Uterus (tissue), 2 donors: ENCODE results near the gene OBI1.

Experiments used
- POLR2A ChIP-seq, 2 donors: fragments of 450-650 bp; IDR thresholded peaks; one replicate each; pipeline ENCODE4 v1.6.1; 2016; ENCODE audit warnings: antibody characterized with exemption in 2 of 2, mild to moderate bottlenecking in 1 of 2, moderate library complexity in 1 of 2
- TF ChIP-seq, protein P1 (sequence below), 4 experiments: fragments of 200-600 bp in 2 of 4; fragments of 450-650 bp in 2 of 4; sonication (generic) in 2 of 4; IDR thresholded peaks; one replicate each; pipeline ENCODE4 v1.5.1; 2016 to 2019; ENCODE audit warnings: antibody characterized with exemption in 4 of 4, mild to moderate bottlenecking in 2 of 4, moderate library complexity in 1 of 4

DNA sequence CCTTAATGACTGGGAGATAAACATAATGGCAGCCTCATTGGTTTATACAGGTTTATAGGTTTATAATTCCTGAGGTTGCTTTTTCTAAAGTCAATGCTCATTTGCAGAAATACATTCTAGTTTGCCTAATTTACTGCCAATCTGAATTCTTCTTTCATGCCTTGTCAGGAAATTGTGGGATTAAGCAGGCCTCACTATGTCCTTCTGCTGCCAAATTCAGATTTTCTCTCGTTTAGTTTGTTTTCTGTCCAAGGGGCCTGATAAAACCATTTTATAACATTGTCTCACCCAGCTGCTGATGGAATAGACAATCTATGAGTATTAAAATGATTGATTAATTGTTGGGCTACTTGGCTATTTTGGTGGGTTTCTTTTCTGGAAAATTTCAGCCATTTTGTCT is 42.4 kb upstream of the OBI1 start:
- TF ChIP-seq, protein P1, sequence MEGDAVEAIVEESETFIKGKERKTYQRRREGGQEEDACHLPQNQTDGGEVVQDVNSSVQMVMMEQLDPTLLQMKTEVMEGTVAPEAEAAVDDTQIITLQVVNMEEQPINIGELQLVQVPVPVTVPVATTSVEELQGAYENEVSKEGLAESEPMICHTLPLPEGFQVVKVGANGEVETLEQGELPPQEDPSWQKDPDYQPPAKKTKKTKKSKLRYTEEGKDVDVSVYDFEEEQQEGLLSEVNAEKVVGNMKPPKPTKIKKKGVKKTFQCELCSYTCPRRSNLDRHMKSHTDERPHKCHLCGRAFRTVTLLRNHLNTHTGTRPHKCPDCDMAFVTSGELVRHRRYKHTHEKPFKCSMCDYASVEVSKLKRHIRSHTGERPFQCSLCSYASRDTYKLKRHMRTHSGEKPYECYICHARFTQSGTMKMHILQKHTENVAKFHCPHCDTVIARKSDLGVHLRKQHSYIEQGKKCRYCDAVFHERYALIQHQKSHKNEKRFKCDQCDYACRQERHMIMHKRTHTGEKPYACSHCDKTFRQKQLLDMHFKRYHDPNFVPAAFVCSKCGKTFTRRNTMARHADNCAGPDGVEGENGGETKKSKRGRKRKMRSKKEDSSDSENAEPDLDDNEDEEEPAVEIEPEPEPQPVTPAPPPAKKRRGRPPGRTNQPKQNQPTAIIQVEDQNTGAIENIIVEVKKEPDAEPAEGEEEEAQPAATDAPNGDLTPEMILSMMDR (IDR thresholded peaks at IDR 0.05), result no peak
- TF ChIP-seq POLR2A (IDR thresholded peaks at IDR 0.05), result no peak
